RCC 7860 (cell line): ENCODE results near the gene MRPL46.

ENCODE experiments used
- DNase-seq: peaks from one replicate; pipeline ENCODE4 v3.0.0-alpha.2; 2015; ENCODE audit warnings: low spot score
- FAIRE-seq: peaks from 2 replicates; lab custom pipeline; 2012; peaks lifted over from hg19 to GRCh38; lab: Jason Lieb, UNC

MRPL46 gene

DNA sequence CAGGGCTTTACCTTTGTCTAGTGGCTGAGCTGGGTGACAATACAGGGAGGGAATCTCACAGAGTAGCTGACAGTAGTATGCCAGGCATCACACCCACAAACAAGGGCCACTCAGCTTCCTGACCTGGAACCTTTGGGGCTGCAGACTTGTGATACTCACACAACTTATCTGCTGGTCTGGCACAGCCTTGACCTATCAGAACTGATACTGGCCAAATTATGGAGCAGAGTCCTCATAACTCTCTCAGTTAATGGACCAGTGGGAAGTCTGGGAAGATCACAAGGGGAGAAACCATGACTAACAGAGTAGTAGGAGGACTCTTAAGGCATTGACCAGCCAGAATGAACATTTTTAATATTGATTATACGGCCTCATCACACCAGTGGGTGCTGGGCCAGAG, 19.4 kb downstream of the MRPL46 start:
- no peak for FAIRE-seq
- DNase-seq, result no peak

DNA sequence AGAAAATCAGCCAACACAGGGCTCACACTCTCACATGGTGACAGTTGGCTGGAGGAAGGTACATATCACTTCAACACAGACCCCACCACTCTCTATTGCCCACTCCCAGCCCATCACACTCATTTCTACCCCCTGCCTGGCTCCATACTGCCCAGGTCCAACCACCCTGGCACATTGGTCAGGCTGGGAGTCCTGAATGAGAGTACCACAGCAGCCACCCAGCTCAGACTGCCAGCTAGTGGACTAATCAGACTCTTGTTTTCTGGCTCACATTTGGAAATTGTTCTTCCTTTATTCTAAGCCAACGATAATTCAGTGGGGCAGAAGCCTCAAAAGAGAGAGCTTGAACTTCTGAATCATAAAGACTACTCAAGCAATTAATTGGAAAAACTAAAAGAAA, 20.0 kb downstream of the MRPL46 start:
- DNase-seq, result no peak
- FAIRE-seq, result no peak

DNA sequence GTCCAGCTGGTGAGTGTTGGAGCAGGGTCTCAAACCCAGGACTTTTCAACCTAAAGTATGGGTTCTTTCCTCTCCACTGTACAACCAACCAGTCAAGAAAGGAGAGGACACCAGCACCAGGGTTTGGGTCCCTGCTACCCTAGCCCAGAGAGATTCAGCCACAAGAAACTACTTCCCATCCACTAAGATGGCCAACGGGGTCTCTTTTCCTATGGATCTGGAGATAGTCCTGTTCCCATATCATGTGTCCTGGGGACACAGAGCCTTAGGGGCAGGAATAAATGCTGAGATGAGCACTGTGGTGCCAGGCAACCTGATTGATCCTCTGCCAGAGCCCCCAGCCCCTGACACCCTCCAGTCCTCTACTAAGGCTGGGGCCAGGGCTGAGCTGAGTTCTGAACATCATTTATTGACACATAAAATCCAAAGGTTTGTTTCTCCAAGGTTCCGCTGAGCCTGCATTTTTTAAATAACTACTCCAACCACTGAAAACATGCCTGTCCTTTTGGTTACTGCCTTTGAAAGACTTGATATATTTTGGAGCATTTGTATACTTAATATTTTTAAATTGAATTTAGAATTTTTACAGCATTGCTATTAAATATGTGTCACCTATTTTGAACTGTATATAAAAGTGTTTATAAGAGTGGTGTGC, 26.0 kb downstream of the MRPL46 start:
- FAIRE-seq (no peak), DNase-seq (no peak)

DNA sequence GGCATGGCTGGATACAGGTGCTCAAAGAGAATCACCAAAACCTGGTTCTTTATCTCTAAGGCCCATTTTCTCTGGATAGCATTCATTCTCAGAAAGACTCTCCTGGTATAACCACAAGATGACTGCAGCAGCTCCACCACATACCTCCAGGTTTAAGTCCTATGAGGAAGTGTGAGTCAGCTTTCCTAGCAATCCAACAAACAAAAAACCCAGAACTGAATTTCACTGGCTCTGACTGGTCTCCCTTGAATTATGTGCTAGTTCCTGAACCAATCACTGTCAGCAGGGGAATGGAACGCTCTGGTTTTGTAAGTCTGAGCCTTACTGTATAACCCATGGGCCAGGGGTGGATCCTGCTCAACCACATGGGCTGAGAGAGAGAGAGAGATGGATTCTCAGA, 27.2 kb downstream of the MRPL46 start:
- DNase-seq (peak; percentile 90), FAIRE-seq (peak; percentile 83)

DNA sequence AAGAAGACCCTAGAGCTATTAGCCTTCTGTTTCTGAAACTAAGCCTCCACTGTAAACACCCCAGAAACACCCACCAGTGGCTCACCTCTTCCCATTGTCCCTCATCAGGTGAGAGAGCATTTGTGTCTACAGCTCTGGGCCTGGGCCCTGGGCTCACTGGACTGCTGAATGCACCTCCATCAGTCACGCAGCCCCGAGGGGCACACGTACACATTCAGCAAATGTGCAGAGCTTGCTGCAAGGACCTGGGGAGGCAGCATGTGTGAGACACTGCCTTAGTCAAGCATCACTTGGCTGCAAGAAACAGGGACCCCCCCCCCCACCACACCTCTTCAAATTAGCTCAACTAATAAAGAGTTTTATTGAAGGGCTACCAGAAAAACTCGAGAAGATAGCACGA, 29.0 kb downstream of the MRPL46 start:
- no peak for FAIRE-seq
- DNase-seq, result no peak

DNA sequence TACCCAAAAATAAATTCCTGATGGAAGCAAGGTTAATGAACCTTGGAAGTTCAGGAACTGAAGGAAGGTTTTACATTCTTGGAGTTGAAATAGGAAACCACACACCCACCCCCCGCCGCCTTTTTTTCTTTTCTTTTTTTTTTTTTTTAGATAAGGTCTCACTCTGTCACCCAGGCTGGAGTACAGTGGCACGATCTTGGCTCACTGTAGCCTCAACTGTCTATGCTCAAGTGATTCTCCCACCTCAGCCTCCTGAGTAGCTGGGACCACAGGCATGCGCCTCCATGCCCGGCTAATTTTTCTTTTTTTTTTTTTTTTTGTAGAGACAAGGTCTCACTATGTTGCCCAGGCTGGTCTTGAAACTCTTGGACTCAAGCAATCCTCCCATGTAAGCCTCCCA, 33.1 kb downstream of the MRPL46 start:
- FAIRE-seq (peak; percentile 89), DNase-seq (peak; percentile 70)

DNA sequence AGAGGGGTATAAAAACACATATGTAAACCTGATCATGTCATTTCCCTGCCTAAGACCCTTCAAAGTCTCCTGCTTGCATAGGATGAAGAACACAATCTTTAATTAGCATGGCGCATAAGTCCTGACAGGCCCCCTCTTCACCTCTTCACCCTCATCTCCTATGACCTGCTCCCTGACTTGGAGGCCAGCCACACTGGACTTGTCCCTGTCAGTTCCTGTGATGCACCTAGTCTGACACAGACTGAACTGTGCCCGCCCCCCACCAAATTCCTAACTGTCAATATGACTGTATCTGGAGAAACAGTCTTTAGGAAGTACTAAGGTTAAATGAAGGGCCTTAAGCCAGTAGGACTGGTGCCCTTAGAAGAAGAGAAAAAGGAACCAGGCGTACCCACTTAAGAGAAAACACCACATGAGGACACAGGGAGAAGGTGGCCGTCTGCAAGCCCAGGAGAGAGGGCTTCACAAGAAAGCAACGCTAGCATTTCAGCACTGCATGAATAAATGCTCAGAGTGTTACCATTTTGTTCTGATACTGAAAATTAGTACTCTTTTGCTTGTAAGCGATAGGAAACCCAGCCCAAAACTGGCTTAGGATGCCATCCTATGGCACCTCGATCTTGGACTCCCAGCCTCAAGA, 34.0 kb downstream of the MRPL46 start:
- FAIRE-seq, result no peak
- DNase-seq, result no peak

DNA sequence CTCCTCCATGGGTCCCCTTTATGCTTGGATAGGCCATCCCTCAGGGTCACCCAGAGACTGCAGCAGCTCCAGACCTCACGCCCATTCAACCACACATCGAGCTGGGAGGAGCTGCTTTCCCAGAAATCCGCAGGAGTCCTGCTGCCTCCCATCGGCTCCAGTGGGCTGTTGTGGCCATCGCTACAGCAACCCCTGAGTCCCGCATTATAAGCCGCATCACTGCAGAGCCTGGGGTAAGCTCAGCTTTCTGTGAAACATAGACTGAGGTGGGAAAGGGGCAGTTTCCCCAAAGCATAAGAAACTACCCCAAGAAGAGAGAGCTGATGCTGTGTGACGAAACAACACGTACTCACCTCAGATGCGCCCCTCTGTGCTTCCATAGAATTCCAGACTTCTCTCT, 35.7 kb downstream of the MRPL46 start:
- DNase-seq (no peak), FAIRE-seq (no peak)

DNA sequence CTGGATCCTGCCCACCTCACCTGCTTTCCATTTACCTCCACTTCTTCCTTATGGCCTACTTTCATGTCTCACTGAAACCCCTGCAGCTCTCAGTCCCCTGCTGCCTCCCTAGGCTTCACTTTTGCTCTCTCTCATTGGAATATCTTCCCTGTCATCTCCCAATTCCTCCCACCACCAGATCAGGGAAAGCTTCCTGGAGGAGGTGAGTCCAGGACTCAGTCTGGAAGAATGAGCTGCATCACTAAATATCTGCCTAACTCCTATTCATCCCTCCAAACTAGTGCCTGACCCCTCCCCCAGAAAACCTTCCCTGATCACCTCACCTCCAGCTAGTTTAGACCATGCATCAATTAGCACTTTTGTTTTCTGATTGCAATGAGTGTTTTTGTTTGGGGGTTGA, 37.1 kb downstream of the MRPL46 start:
- no peak for DNase-seq
- no peak for FAIRE-seq

DNA sequence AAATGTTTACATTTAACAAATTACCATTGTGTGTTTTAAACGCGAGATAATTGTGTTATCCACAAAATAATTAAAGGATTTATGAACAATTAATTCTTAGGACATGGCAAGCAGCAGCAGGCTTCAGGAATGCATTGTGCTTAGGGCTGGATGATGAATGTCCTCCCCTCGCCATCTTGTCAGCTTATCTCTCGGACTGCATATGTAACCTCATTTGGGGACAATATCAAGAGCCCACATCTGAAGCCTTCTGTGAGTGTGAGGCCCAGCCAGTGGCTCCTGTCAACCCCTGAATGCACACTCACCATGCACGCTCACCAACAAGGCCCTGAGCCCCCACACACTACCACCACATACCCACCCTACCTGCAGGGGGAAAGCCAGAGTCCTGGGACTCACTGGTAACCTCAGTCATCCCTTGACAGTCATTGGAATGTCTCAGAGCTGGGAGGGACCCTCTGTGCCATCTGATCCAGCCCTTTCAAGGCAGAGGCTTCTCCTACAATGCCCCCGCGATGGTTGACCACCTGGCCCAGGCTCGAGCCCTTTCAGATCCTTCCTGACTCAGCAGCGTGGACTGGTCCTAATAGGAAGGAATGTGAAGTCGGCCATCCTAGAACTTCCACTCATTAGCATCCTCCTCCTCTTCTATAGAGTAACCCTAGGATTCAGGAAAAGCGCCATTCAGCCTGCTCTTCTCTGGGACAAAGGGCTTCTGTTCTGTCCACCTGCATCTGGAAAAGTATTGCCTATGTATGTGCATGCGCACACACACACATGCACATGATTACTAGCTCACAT, 38.2 kb downstream of the MRPL46 start:
- DNase-seq (no peak), FAIRE-seq (no peak)

DNA sequence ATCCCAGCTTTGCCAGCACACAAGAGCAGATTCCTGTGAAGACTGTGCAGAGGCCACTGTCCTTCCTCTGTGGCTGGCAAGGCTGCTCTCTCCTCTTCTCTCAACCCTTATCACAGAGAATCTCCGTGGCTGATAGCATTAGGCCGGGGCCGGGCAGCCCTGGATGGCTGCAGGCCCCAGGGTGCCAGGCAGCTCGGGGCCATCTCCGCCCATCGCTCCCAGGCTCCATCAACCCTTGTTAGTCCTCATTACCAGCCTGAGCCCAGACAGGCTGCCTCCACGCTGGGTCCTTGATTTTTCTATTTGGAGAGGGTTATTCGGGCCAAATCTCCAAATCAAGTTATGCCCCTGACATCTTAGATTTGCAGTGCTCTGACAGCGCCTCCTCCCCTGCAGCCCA, 39.1 kb downstream of the MRPL46 start:
- DNase-seq, result no peak
- FAIRE-seq, result no peak

DNA sequence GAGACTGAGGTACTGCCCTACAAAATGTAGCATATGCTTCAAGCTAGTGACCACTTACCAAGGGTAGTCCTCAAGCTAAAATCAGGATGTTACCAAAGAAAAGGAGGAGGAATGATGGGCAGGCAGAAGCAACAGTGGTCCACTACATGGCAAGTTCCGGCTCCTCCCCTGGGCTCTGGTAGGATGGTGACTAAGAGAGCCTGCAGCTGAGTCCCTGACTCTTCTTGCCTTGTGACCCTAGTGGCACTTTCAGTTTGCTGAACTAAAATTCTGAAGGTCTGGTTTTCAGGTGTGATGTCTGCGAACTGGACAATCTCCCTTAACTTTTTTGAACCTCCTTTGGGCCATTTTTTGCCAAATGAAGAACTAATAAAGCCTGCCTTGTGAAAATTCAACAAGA, 40.9 kb downstream of the MRPL46 start:
- no peak for FAIRE-seq
- no peak for DNase-seq

DNA sequence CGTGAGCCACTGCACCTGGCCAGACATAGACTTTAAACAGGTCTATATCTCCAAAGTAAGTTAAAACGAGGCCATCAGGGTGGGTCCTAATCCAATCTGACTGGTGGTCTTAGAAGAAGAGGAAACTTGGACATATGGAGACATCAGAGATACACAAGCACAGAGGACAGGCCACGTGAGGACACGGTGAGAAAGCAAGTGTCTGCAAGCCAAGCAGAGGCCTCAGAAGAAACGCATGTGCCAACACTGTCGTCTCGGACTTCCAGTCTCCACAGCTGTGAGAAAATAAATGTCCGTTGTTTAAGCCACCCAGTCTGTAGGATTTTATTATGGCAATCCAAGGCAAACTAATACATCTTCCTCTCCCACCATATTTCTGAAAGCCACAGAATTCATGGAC, 43.9 kb downstream of the MRPL46 start:
- FAIRE-seq, result no peak
- no peak for DNase-seq

DNA sequence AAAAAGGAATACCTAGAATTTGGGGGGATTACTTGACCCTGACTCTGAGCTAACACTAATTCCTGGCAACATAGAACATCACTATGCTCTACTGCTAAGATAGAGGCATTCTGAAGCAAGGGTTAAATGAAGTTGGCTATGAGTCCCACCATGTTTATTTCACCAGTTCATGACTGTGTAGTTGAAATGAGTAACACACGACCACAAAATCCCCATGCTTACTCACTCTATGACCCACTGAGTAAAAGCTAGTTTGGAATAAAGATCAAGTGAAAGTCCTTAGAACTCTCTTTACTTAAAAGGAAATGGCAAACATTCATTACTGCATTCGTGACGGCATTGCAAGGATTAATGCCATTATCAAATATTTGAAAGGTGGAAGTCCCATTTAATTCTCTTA, 47.4 kb downstream of the MRPL46 start:
- FAIRE-seq (peak; percentile 70), DNase-seq (peak; percentile 61)
